HCT116 (cell line): ENCODE measurements around the gene JSRP1. TPM values are rescaled to one million over a fixed set of nuclear protein-coding genes. Genes with fewer than 3 reads are reported as not detected.

Experiments used
- ATAC-seq: fragments of 200-7000 bp; cut with Tn5 transposase; 2 replicates; pipeline ENCODE4 v1.9.1; 2020; ENCODE audit warnings: mild to moderate bottlenecking, moderate library complexity
- BruUV-seq: library from RNA; stranded (reverse); fragments of 400-500 nt; replicated peaks from 2 replicates; lab custom pipeline; 2021; lab: Mats Ljungman, UMichigan
- CTCF ChIA-PET: fragments of 300-600 bp; sonication (Branson Sonifier 250); formaldehyde crosslinking; loops from one replicate; lab custom pipeline; 2021; ENCODE audit warnings: antibody characterized with exemption; lab: Charles Lee
- POLR2A ChIA-PET: fragments of 300-600, 350-600 bp; sonication (Branson Sonifier 250); formaldehyde crosslinking; loops from one replicate; lab custom pipeline; 2021; ENCODE audit warnings: antibody characterized with exemption; lab: Charles Lee
- RAD21 ChIA-PET, 2 experiments: fragments of 300-600 bp; sonication (Branson Sonifier 250); formaldehyde crosslinking; loops; one replicate each; lab custom pipeline; 2023; ENCODE audit warnings: low total read pairs in 2 of 2; ENCODE audit not compliant: uncharacterized antibody in 2 of 2, unreplicated experiment in 2 of 2, low non-redundant PET in 1 of 2; lab: Charles Lee
- DNase-seq: peaks from one replicate; pipeline ENCODE4 v3.0.0-alpha.2; 2010; ENCODE audit warnings: low read depth, low spot score
- H2AFZ ChIP-seq: fragments of 200-600 bp; shearing (Covaris generic), sonication (generic); 2 replicates; pipeline ENCODE4 v1.6.1; 2017; ENCODE audit warnings: low read depth, mixed run types, mixed read lengths, antibody characterized with exemption, low read length; ENCODE audit not compliant: poor library complexity, severe bottlenecking
- H3K27ac ChIP-seq: 2 replicates; pipeline ENCODE4 v1.5.1; 2012; ENCODE audit warnings: low read depth, low read length
- H3K27me3 ChIP-seq: fragments of 200-600 bp; sonication (generic); 2 replicates; pipeline ENCODE4 v1.6.1; 2016; ENCODE audit warnings: mixed run types, low read length, mixed read lengths; ENCODE audit not compliant: insufficient read depth
- H3K36me3 ChIP-seq, 2 experiments: fragments of 200-500 bp in 1 of 2; fragments of 200-600 bp in 1 of 2; sonication (Bioruptor generic) in 1 of 2; sonication (generic) in 1 of 2; 2 replicates each; pipeline versions ENCODE4 v1.5.1 to v1.6.1; 2014 to 2016; ENCODE audit warnings: low read length in 2 of 2, inconsistent platforms in 1 of 2, mixed read lengths in 1 of 2, mixed run types in 1 of 2; ENCODE audit not compliant: insufficient read depth in 2 of 2, control insufficient read depth in 1 of 2
- H3K4me1 ChIP-seq, 2 experiments: fragments of 200-600 bp in 1 of 2; sonication (generic) in 1 of 2; 2 replicates each; pipeline versions ENCODE4 v1.5.1 to v1.6.1; 2012 to 2017; ENCODE audit warnings: low read length in 2 of 2, inconsistent platforms in 1 of 2, mild to moderate bottlenecking in 1 of 2, mixed read lengths in 1 of 2, mixed run types in 1 of 2, moderate library complexity in 1 of 2; ENCODE audit not compliant: insufficient read depth in 2 of 2, control insufficient read depth in 1 of 2
- H3K4me2 ChIP-seq: fragments of 200-600 bp; sonication (generic); 2 replicates; pipeline ENCODE4 v1.6.1; 2017; ENCODE audit warnings: mixed run types, low read length, mixed read lengths
- H3K4me3 ChIP-seq, 2 experiments: fragments of 200-600 bp in 1 of 2; sonication (generic) in 1 of 2; replicated peaks in 1 of 2; 2 replicates each; pipeline ENCODE4 v1.5.1; 2011 to 2016; ENCODE audit warnings: low read length in 2 of 2, control low read depth in 1 of 2, low read depth in 1 of 2, mild to moderate bottlenecking in 1 of 2, mixed read lengths in 1 of 2, mixed run types in 1 of 2
- H3K79me2 ChIP-seq: fragments of 200-600 bp; sonication (generic); 2 replicates; pipeline ENCODE4 v1.6.1; 2017; ENCODE audit warnings: mild to moderate bottlenecking, mixed run types, low read length, moderate library complexity, mixed read lengths; ENCODE audit not compliant: insufficient read depth
- H3K9ac ChIP-seq: fragments of 200-600 bp; sonication (generic); 2 replicates; pipeline ENCODE4 v1.6.1; 2016; ENCODE audit warnings: low read length, mixed read lengths
- H3K9me2 ChIP-seq: fragments of 200-600 bp; sonication (generic), shearing (Covaris generic); 2 replicates; pipeline ENCODE4 v1.6.1; 2017; ENCODE audit warnings: mixed run types, mild to moderate bottlenecking, moderate library complexity; ENCODE audit not compliant: insufficient read depth
- H3K9me3 ChIP-seq, 2 experiments: fragments of 200-500 bp in 1 of 2; fragments of 200-600 bp in 1 of 2; sonication (Bioruptor generic) in 1 of 2; sonication (generic) in 1 of 2; 2 replicates each; pipeline ENCODE4 v1.6.1; 2014 to 2017; ENCODE audit warnings: low read length in 2 of 2, mixed read lengths in 2 of 2, inconsistent platforms in 1 of 2, low read depth in 1 of 2, mild to moderate bottlenecking in 1 of 2, mixed run types in 1 of 2, moderate library complexity in 1 of 2; ENCODE audit not compliant: control insufficient read depth in 1 of 2, insufficient read depth in 1 of 2
- H4K20me1 ChIP-seq: fragments of 200-600 bp; sonication (generic), shearing (Covaris generic); 2 replicates; pipeline ENCODE4 v1.6.1; 2017; ENCODE audit warnings: mixed run types, mild to moderate bottlenecking, moderate library complexity; ENCODE audit not compliant: insufficient read depth
- CBX3 ChIP-seq: IDR thresholded peaks from 2 replicates; pipeline ENCODE4 v1.6.1; 2012; ENCODE audit warnings: low read depth
- EGR1 ChIP-seq: IDR thresholded peaks from 2 replicates; pipeline ENCODE4 v1.6.1; 2012; ENCODE audit warnings: low read depth
- EZH2 ChIP-seq: fragments of 200-600 bp; sonication (generic); IDR thresholded peaks from 2 replicates; pipeline ENCODE4 v1.6.1; 2017; ENCODE audit warnings: antibody characterized with exemption, mixed run types
- JUND ChIP-seq: IDR thresholded peaks from 2 replicates; pipeline ENCODE4 v1.6.1; 2012
- POLR2A ChIP-seq: IDR thresholded peaks from 2 replicates; pipeline ENCODE4 v1.7.0; 2011; ENCODE audit warnings: borderline replicate concordance; ENCODE audit not compliant: insufficient read depth, insufficient read length; ENCODE audit errors: extremely low read depth
- POLR2AphosphoS5 ChIP-seq: IDR thresholded peaks from 2 replicates; pipeline ENCODE4 v1.6.1; 2011; ENCODE audit warnings: mild to moderate bottlenecking, low read depth, low read length, moderate library complexity
- RAD21 ChIP-seq: IDR thresholded peaks from 2 replicates; pipeline ENCODE4 v1.6.1; 2012; ENCODE audit warnings: low read depth, mild to moderate bottlenecking
- SIN3A ChIP-seq: IDR thresholded peaks from 2 replicates; pipeline ENCODE4 v1.6.1; 2012; ENCODE audit warnings: low read depth
- SP1 ChIP-seq: IDR thresholded peaks from 2 replicates; pipeline ENCODE4 v1.6.1; 2012; ENCODE audit warnings: low read depth
- TCF7L2 ChIP-seq: IDR thresholded peaks from 2 replicates; pipeline ENCODE4 v1.7.0; 2011; ENCODE audit warnings: borderline replicate concordance, inconsistent platforms; ENCODE audit not compliant: insufficient read depth, insufficient read length; ENCODE audit errors: extremely low read depth
- intact Hi-C: fragments of 100-400 bp; cut with micrococcal nuclease; formaldehyde crosslinking; loops from 2 replicates; pipeline ENCODE4 v1.10.0; 2022
- total RNA-seq: library from RNA; stranded (reverse); gene quantifications from one replicate; pipeline ENCODE4 v1.2.1, GENCODE V29; 2021; ENCODE audit not compliant: unreplicated experiment
- TF ChIP-seq, protein P1 (sequence below): IDR thresholded peaks from 2 replicates; pipeline ENCODE4 v1.6.1; 2011; ENCODE audit warnings: mild to moderate bottlenecking, low read length, moderate library complexity; ENCODE audit not compliant: insufficient replicate concordance; ENCODE audit errors: extremely low read depth
- TF ChIP-seq, protein P2 (sequence below): IDR thresholded peaks from 2 replicates; pipeline ENCODE4 v1.6.1; 2012
- TF ChIP-seq, protein P3 (sequence below): IDR thresholded peaks from 2 replicates; pipeline ENCODE4 v1.6.1; 2012
- TF ChIP-seq, protein P4 (sequence below): IDR thresholded peaks from 2 replicates; pipeline ENCODE4 v1.6.1; 2012; ENCODE audit warnings: low read depth
- TF ChIP-seq, protein P5 (sequence below), 3 experiments: fragments of 200-600 bp in 1 of 3; sonication (generic) in 1 of 3; IDR thresholded peaks in 2 of 3; conservative IDR thresholded peaks in 1 of 3; 2 replicates each; pipeline ENCODE4 v1.5.1; 2012 to 2017; ENCODE audit warnings: low read depth in 2 of 3, low read length in 2 of 3, antibody characterized with exemption in 1 of 3, borderline replicate concordance in 1 of 3, control low read depth in 1 of 3, mild to moderate bottlenecking in 1 of 3, mixed read lengths in 1 of 3, mixed run types in 1 of 3, moderate library complexity in 1 of 3; ENCODE audit not compliant: insufficient read depth in 1 of 3

The JSRP1 gene
- total RNA-seq, 1 experiment from 2014 or later = 0.30 TPM

DNA sequence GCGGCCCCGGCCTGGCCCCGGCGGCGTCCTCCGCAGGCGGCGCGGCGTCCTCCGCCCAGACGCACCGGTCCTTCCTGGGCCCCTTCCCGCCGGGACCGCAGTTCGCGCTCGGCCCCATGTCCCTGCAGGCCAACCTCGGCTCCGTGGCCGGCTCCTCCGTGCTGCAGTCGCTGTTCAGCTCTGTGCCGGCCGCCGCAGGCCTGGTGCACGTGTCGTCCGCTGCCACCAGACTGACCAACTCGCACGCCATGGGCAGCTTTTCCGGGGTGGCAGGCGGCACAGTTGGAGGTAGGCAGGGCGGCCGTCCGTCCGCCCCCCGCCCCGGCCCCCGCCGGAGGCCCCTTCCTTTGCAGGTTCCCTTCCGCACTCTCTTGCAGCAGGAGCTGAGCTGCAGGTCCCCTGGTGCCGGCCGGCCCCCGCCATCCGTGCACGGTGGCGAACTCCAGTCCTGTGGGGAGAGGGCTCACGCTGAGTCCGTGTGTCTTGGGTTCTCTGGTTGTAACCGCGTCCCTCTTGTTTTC, 29.3 kb downstream of the JSRP1 start:
- H3K9me2 ChIP-seq = no peaks in the 10 kb centered on the region
- ChIA-PET POLR2A (no interaction called here), CTCF (interaction anchor here (0.9 kb wide), 1 partner anchor 71 kb away, joined by 3 read pairs; no protein-coding TSS in a partner anchor), RAD21 (no interaction called here)
- no peaks in the 10 kb centered on the region; the same call in 1 of the 2 replicates for H4K20me1 ChIP-seq
- TF ChIP-seq TCF7L2 (no peak), RAD21 (no peak), CBX3 (no peak), POLR2A (no peak), SP1 (no peak), SIN3A (no peak), EZH2 (no peak), JUND (no peak), EGR1 (no peak), POLR2AphosphoS5 (no peak)
- TF ChIP-seq, protein P1, sequence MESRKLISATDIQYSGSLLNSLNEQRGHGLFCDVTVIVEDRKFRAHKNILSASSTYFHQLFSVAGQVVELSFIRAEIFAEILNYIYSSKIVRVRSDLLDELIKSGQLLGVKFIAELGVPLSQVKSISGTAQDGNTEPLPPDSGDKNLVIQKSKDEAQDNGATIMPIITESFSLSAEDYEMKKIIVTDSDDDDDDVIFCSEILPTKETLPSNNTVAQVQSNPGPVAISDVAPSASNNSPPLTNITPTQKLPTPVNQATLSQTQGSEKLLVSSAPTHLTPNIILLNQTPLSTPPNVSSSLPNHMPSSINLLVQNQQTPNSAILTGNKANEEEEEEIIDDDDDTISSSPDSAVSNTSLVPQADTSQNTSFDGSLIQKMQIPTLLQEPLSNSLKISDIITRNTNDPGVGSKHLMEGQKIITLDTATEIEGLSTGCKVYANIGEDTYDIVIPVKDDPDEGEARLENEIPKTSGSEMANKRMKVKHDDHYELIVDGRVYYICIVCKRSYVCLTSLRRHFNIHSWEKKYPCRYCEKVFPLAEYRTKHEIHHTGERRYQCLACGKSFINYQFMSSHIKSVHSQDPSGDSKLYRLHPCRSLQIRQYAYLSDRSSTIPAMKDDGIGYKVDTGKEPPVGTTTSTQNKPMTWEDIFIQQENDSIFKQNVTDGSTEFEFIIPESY = no peak
- TF ChIP-seq, protein P2, sequence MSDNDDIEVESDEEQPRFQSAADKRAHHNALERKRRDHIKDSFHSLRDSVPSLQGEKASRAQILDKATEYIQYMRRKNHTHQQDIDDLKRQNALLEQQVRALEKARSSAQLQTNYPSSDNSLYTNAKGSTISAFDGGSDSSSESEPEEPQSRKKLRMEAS = no peak
- TF ChIP-seq, protein P3, sequence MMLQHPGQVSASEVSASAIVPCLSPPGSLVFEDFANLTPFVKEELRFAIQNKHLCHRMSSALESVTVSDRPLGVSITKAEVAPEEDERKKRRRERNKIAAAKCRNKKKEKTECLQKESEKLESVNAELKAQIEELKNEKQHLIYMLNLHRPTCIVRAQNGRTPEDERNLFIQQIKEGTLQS = no peak
- TF ChIP-seq, protein P4, sequence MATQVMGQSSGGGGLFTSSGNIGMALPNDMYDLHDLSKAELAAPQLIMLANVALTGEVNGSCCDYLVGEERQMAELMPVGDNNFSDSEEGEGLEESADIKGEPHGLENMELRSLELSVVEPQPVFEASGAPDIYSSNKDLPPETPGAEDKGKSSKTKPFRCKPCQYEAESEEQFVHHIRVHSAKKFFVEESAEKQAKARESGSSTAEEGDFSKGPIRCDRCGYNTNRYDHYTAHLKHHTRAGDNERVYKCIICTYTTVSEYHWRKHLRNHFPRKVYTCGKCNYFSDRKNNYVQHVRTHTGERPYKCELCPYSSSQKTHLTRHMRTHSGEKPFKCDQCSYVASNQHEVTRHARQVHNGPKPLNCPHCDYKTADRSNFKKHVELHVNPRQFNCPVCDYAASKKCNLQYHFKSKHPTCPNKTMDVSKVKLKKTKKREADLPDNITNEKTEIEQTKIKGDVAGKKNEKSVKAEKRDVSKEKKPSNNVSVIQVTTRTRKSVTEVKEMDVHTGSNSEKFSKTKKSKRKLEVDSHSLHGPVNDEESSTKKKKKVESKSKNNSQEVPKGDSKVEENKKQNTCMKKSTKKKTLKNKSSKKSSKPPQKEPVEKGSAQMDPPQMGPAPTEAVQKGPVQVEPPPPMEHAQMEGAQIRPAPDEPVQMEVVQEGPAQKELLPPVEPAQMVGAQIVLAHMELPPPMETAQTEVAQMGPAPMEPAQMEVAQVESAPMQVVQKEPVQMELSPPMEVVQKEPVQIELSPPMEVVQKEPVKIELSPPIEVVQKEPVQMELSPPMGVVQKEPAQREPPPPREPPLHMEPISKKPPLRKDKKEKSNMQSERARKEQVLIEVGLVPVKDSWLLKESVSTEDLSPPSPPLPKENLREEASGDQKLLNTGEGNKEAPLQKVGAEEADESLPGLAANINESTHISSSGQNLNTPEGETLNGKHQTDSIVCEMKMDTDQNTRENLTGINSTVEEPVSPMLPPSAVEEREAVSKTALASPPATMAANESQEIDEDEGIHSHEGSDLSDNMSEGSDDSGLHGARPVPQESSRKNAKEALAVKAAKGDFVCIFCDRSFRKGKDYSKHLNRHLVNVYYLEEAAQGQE = no peak
- TF ChIP-seq, protein P5, sequence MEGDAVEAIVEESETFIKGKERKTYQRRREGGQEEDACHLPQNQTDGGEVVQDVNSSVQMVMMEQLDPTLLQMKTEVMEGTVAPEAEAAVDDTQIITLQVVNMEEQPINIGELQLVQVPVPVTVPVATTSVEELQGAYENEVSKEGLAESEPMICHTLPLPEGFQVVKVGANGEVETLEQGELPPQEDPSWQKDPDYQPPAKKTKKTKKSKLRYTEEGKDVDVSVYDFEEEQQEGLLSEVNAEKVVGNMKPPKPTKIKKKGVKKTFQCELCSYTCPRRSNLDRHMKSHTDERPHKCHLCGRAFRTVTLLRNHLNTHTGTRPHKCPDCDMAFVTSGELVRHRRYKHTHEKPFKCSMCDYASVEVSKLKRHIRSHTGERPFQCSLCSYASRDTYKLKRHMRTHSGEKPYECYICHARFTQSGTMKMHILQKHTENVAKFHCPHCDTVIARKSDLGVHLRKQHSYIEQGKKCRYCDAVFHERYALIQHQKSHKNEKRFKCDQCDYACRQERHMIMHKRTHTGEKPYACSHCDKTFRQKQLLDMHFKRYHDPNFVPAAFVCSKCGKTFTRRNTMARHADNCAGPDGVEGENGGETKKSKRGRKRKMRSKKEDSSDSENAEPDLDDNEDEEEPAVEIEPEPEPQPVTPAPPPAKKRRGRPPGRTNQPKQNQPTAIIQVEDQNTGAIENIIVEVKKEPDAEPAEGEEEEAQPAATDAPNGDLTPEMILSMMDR (IDR thresholded peaks at IDR 0.05 in 2 of 3, conservative IDR thresholded peaks at IDR 0.05 in 1 of 3; ENCODE audit: borderline replicate concordance in 1 of 3, insufficient read depth in 1 of 3, low read depth in 2 of 3, low read length in 2 of 3) = no peak
- ATAC-seq = no peak
- BruUV-seq = no TSS peak
- H3K9me3 ChIP-seq = no peaks in the 10 kb centered on the region
- H3K27ac ChIP-seq = no peak overlapping the region
- H3K4me1 ChIP-seq = peaks cover 0 to 5% of the 10 kb centered on the region in 2 experiments; a peak in 1 of 4 replicates
- no peak overlapping the region for H3K4me3 ChIP-seq
- H3K4me2 ChIP-seq = no peak overlapping the region
- no peaks in the 10 kb centered on the region for H3K27me3 ChIP-seq
- peaks cover 8 to 27% of the 10 kb centered on the region in 2 experiments; a peak in 3 of 4 replicates for H3K36me3 ChIP-seq
- H2AFZ ChIP-seq = no peak overlapping the region
- DNase-seq = no peak
- H3K9ac ChIP-seq = no peak overlapping the region
- no peaks in the 10 kb centered on the region for H3K79me2 ChIP-seq
- intact Hi-C loops = no loop called here
